Endothelial cell of umbilical vein (primary cell): ENCODE data around the gene FUT8.

ENCODE experiments used
- CTCF ChIP-seq, 2 donors: IDR thresholded peaks; 1 replicate in 1 of 2; 2 replicates in 1 of 2; pipeline ENCODE4 v1.5.1; 2011; ENCODE audit warnings: low read length in 2 of 2, mild to moderate bottlenecking in 2 of 2, moderate library complexity in 2 of 2, control low read depth in 1 of 2, inconsistent platforms in 1 of 2, low read depth in 1 of 2; ENCODE audit not compliant: insufficient read depth in 1 of 2; ENCODE audit errors: extremely low read depth in 1 of 2
- EZH2 ChIP-seq: IDR thresholded peaks from 2 replicates; pipeline ENCODE4 v1.6.1; 2012; ENCODE audit warnings: borderline replicate concordance, low read depth, mild to moderate bottlenecking, moderate library complexity, low read length, inconsistent platforms; ENCODE audit not compliant: severe bottlenecking
- FOS ChIP-seq: IDR thresholded peaks from 2 replicates; pipeline ENCODE4 v1.6.1; 2011; ENCODE audit warnings: mild to moderate bottlenecking, low read length, moderate library complexity, borderline replicate concordance; ENCODE audit not compliant: insufficient read depth
- GATA2 ChIP-seq: IDR thresholded peaks from 2 replicates; pipeline ENCODE4 v1.7.0; 2011; ENCODE audit warnings: low read depth, mild to moderate bottlenecking, moderate library complexity, mixed read lengths, low read length; ENCODE audit not compliant: insufficient read length, insufficient read depth
- JUN ChIP-seq: IDR thresholded peaks from 2 replicates; pipeline ENCODE4 v1.6.1; 2011; ENCODE audit warnings: borderline replicate concordance, low read depth; ENCODE audit not compliant: insufficient read length, insufficient read depth
- MAX ChIP-seq: IDR thresholded peaks from 2 replicates; pipeline ENCODE4 v1.6.1; 2011; ENCODE audit not compliant: insufficient read depth, insufficient read length
- MYC ChIP-seq: IDR thresholded peaks from one replicate; pipeline ENCODE4 v1.6.1; 2011; ENCODE audit warnings: mild to moderate bottlenecking, low read depth, low read length
- POLR2A ChIP-seq: IDR thresholded peaks from 2 replicates; pipeline ENCODE4 v1.6.1; 2012; ENCODE audit warnings: low read depth, mild to moderate bottlenecking, control low read depth, low read length
- POLR2AphosphoS5 ChIP-seq: IDR thresholded peaks from 2 replicates; pipeline ENCODE4 v1.6.1; 2012; ENCODE audit warnings: low read depth, mild to moderate bottlenecking, control low read depth, low read length, moderate library complexity; ENCODE audit not compliant: insufficient read depth

- TF ChIP-seq CTCF (IDR thresholded peaks at IDR 0.05; ENCODE audit: extremely low read depth in 1 of 2, insufficient read depth in 1 of 2, low read depth in 1 of 2, low read length in 2 of 2) (no peak), POLR2AphosphoS5 (no peak), POLR2A (no peak), EZH2 (no peak), FOS (no peak), MAX (no peak), JUN (no peak), MYC (no peak), GATA2 (no peak)
These were observed 25.4 kb upstream of the FUT8 start for GRCh38 chr14:65387171-65387570.
